Natural killer cell (primary cell): ENCODE measurements around the gene DRD3. TPM values are rescaled to one million over a fixed set of nuclear protein-coding genes. Genes with fewer than 3 reads are reported as not detected.

Experiments used
- ATAC-seq, 3 donors: fragments of 150-1000 bp in 2 of 3; fragments of 200-7000 bp in 1 of 3; cut with Tn5 transposase; 1 replicate in 1 of 3; 2 replicates in 2 of 3; pipeline ENCODE4 v1.10.0; 2021; ENCODE audit warnings: mild to moderate bottlenecking in 2 of 3, moderate library complexity in 2 of 3
- DNase-seq, 2 donors: peaks; one replicate each; pipeline versions ENCODE4 v3.0.0 to v3.0.0-alpha.2; 2013 to 2021; ENCODE audit warnings: mixed read lengths in 1 of 2
- H3K27ac ChIP-seq: one replicate; pipeline ENCODE4 v1.5.1; 2013; ENCODE audit warnings: mild to moderate bottlenecking, low read length
- H3K27me3 ChIP-seq: one replicate; pipeline ENCODE4 v1.6.1; 2013; ENCODE audit warnings: low read length; ENCODE audit not compliant: control insufficient read depth, insufficient read depth
- H3K36me3 ChIP-seq: one replicate; pipeline ENCODE4 v1.6.1; 2013; ENCODE audit warnings: low read length; ENCODE audit not compliant: control insufficient read depth, insufficient read depth
- H3K4me1 ChIP-seq: one replicate; pipeline ENCODE4 v1.6.1; 2013; ENCODE audit warnings: low read length; ENCODE audit not compliant: control insufficient read depth, insufficient read depth
- H3K4me3 ChIP-seq: one replicate; pipeline ENCODE4 v1.5.1; 2013; ENCODE audit warnings: low read length
- H3K9me3 ChIP-seq: one replicate; pipeline ENCODE4 v1.6.1; 2013; ENCODE audit warnings: low read length; ENCODE audit not compliant: control insufficient read depth, insufficient read depth
- H3K27ac Mint-ChIP-seq, 2 donors: one replicate each; pipeline ENCODE4 v1.8.0; 2022; ENCODE audit warnings: mild to moderate bottlenecking in 2 of 2, mixed read lengths in 2 of 2, moderate library complexity in 1 of 2
- H3K27me3 Mint-ChIP-seq, 2 donors: one replicate each; pipeline ENCODE4 v1.8.0; 2022; ENCODE audit warnings: low read depth in 2 of 2, mixed read lengths in 2 of 2
- H3K36me3 Mint-ChIP-seq: one replicate; pipeline ENCODE4 v1.8.0; 2022; ENCODE audit warnings: mixed read lengths
- H3K4me1 Mint-ChIP-seq, 2 donors: one replicate each; pipeline ENCODE4 v1.8.0; 2022; ENCODE audit warnings: mixed read lengths in 2 of 2
- H3K4me3 Mint-ChIP-seq: one replicate; pipeline ENCODE4 v1.8.0; 2022; ENCODE audit warnings: mild to moderate bottlenecking, moderate library complexity, mixed read lengths
- H3K9me3 Mint-ChIP-seq, 2 donors: one replicate each; pipeline ENCODE4 v1.8.0; 2022; ENCODE audit warnings: mixed read lengths in 2 of 2
- WGBS: methylation state at CpG from one replicate; pipeline ENCODE4 v1.1.7; 2013; ENCODE audit warnings: missing lambda C conversion rate; ENCODE audit not compliant: insufficient coverage; 5-methylcytosine and 5-hydroxymethylcytosine counted together
- intact Hi-C: fragments of 100-400 bp; cut with micrococcal nuclease; formaldehyde crosslinking; loops from one replicate; pipeline ENCODE4 v1.14.2; 2022
- total RNA-seq, 4 donors: library from RNA; stranded (reverse); fragments of 120-200 nt in 1 of 4; gene quantifications; one replicate each; pipeline versions ENCODE4 v1.2.3 to v1.2.4, GENCODE V29; 2013 to 2022
- TF ChIP-seq, protein P1 (sequence below): fragments of 200-600 bp; IDR thresholded peaks from one replicate; pipeline ENCODE4 v1.8.0; 2022; ENCODE audit warnings: antibody characterized with exemption

DRD3 gene
- total RNA-seq, 3 donors from 2014 or later (not counting 1 experiment from before 2014, with no cell fraction given): not detected

GRCh38 chr3:114213292-114213626, 34.4 kb upstream of the DRD3 start:
- Histone ChIP-seq H3K27me3 (no peaks in the 10 kb centered on the region), H3K4me1 (peaks cover 57% of the 10 kb centered on the region), H3K36me3 (no peaks in the 10 kb centered on the region), H3K27ac (peak overlapping the region; percentile 97), H3K4me3 (peak overlapping the region; percentile 46), H3K9me3 (no peaks in the 10 kb centered on the region)
- intact Hi-C loops: loop anchor here (1.0 to 10.0 kb wide), 5 partner anchors 10 to 602 kb away; partner anchors contain the start of genes CCDC191 and QTRT2
- Mint-ChIP-seq H3K4me1 (no peaks in the 10 kb centered on the region), H3K9me3 (no peaks in the 10 kb centered on the region), H3K36me3 (no peaks in the 10 kb centered on the region), H3K27me3 (no peaks in the 10 kb centered on the region), H3K4me3 (no peak overlapping the region), H3K27ac (no peak overlapping the region)
- TF ChIP-seq, protein P1, sequence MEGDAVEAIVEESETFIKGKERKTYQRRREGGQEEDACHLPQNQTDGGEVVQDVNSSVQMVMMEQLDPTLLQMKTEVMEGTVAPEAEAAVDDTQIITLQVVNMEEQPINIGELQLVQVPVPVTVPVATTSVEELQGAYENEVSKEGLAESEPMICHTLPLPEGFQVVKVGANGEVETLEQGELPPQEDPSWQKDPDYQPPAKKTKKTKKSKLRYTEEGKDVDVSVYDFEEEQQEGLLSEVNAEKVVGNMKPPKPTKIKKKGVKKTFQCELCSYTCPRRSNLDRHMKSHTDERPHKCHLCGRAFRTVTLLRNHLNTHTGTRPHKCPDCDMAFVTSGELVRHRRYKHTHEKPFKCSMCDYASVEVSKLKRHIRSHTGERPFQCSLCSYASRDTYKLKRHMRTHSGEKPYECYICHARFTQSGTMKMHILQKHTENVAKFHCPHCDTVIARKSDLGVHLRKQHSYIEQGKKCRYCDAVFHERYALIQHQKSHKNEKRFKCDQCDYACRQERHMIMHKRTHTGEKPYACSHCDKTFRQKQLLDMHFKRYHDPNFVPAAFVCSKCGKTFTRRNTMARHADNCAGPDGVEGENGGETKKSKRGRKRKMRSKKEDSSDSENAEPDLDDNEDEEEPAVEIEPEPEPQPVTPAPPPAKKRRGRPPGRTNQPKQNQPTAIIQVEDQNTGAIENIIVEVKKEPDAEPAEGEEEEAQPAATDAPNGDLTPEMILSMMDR: no peak
- ATAC-seq (no peak), DNase-seq (peak in 1 of 2 donors; percentile 44)
- WGBS: 2% methylated on average over 4 of the region's 4 CpGs

- no peaks in the 10 kb centered on the region for H3K27me3 ChIP-seq
- no peaks in the 10 kb centered on the region for H3K36me3 ChIP-seq
- WGBS: 99% methylated on average over 4 of the region's 4 CpGs
- intact Hi-C loops: loop anchor here (1.0 to 10.0 kb wide), 5 partner anchors 11 to 602 kb away; partner anchors contain the start of genes CCDC191 and QTRT2
- DNase-seq (no peak), ATAC-seq (no peak)
- TF ChIP-seq, protein P1: no peak
- Mint-ChIP-seq H3K4me1 (no peaks in the 10 kb centered on the region), H3K36me3 (no peaks in the 10 kb centered on the region), H3K4me3 (no peak overlapping the region), H3K27ac (no peak overlapping the region), H3K9me3 (no peaks in the 10 kb centered on the region), H3K27me3 (no peaks in the 10 kb centered on the region)
- H3K27ac ChIP-seq: peak overlapping the region; percentile 97
- no peaks in the 10 kb centered on the region for H3K9me3 ChIP-seq
- H3K4me1 ChIP-seq: peaks cover 51% of the 10 kb centered on the region
- no peak overlapping the region for H3K4me3 ChIP-seq
Observed at GRCh38 chr3:114212646-114213045, 33.8 kb upstream of the DRD3 start.

- H3K27ac Mint-ChIP-seq: no peak overlapping the region
- H3K4me1 Mint-ChIP-seq: no peaks in the 10 kb centered on the region
- WGBS: 32% methylated on average over 4 of the region's 4 CpGs
Observed at GRCh38 chr3:114207768-114208167, 28.9 kb upstream of the DRD3 start.

More at GRCh38 chr3:114207768-114208167, 28.9 kb upstream of the DRD3 start:
- intact Hi-C loops: no loop called here
- peaks cover 9% of the 10 kb centered on the region for H3K4me1 ChIP-seq
- no peak for DNase-seq
- H3K36me3 ChIP-seq: no peaks in the 10 kb centered on the region
- Mint-ChIP-seq H3K36me3 (no peaks in the 10 kb centered on the region), H3K9me3 (no peaks in the 10 kb centered on the region), H3K27me3 (no peaks in the 10 kb centered on the region), H3K4me3 (no peak overlapping the region)
- no peaks in the 10 kb centered on the region for H3K9me3 ChIP-seq
- no peaks in the 10 kb centered on the region for H3K27me3 ChIP-seq
- no peak for ATAC-seq
- TF ChIP-seq, protein P1: no peak
- no peak overlapping the region for H3K27ac ChIP-seq
- H3K4me3 ChIP-seq: no peak overlapping the region
